GM21390 (cell line): Measurements from ENCODE around the gene UQCRFS1.
"Not testable (repeated sequence)": the region's sequence is repeated elsewhere in the genome, so short reads cannot be mapped to it uniquely, and the experiment has no call there.

Experiments used
- ATAC-seq: cut with Tn5 transposase; IDR thresholded peaks from one replicate; pipeline ENCODE4 v1.9.1; 2021; ENCODE audit not compliant: unreplicated experiment

UQCRFS1 gene

GRCh38 chr19:29215322-29215845 is 2.4 kb upstream of the UQCRFS1 start:
- ATAC-seq, result no peak

DNA sequence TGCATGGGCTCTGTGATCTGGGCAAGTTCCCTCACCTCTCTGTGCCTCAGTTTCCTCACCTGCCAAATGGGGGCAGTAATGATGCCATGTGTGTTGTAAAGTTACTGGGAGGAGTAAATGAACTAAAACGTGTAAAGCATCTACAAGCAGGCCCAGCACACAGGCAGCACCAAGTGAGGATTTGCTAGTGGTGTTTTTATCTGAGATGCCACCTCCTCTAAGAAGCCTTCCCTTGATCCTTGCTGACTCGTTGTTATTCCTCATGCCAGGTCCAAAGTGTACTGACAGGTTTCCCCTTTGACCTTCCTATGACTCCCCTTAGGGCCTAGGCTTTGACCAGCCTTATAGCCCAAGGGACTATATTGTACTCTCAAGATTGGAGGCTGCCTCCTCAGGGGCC is 1.5 kb upstream of the UQCRFS1 start:
- no peak for ATAC-seq

GRCh38 chr19:29212356-29212647 is 649 bp downstream of the UQCRFS1 start:
- ATAC-seq, result no peak

DNA sequence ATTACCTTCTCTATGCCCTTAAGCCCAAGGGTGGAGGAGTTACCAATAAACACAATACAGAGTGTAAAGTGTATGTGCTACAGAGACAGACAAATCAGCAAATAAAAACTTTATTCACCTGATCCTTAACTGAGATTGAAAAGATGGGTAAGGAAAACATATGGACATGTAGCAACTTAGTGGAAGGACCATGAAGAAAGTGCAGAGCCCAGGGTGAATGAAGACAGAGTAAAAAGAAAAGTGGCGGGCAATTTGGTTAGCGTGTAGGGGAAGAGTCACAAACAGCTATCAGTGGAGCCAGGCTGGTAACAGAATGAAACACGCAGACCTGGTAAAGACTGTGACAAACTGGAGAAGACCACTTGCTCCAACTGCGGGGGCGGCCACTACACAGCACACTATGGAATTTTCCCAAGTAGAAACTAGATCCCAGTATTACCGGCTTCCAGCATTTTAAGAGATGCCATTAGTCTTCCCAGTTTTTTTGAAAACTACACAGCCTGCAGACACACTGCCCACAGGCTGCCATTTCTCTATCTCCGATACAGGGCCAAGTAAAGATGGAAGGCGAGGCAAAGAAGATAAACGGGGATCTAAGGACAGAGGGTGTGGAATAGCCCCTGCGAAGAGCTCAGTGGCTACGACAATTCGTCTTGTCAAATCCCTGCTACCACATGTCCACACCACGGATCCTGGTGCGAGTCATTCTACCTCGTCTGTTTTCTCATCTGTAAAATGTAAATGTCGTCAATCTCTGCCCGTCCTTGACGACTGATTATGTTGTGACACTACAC is 1.2 kb downstream of the UQCRFS1 start:
- no peak for ATAC-seq

DNA sequence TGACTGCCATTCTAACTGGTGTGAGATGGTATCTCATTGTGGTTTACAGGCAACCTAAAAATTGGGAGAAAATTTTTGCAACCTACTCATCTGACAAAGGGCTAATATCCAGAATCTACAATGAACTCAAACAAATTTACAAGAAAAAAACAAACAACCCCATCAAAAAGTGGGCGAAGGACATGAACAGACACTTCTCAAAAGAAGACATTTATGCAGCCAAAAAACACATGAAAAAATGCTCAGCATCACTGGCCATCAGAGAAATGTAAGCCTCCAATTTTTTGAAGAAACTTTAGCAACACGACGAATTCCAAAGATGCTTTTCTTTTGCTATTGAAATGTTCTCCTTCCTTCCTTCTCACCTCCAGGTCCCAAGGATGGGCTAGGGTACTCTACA is 1.9 kb downstream of the UQCRFS1 start:
- ATAC-seq, result not testable (repeated sequence)

- ATAC-seq, result not testable (repeated sequence)
Measured at GRCh38 chr19:29210502-29210901, 2.4 kb downstream of the UQCRFS1 start.

DNA sequence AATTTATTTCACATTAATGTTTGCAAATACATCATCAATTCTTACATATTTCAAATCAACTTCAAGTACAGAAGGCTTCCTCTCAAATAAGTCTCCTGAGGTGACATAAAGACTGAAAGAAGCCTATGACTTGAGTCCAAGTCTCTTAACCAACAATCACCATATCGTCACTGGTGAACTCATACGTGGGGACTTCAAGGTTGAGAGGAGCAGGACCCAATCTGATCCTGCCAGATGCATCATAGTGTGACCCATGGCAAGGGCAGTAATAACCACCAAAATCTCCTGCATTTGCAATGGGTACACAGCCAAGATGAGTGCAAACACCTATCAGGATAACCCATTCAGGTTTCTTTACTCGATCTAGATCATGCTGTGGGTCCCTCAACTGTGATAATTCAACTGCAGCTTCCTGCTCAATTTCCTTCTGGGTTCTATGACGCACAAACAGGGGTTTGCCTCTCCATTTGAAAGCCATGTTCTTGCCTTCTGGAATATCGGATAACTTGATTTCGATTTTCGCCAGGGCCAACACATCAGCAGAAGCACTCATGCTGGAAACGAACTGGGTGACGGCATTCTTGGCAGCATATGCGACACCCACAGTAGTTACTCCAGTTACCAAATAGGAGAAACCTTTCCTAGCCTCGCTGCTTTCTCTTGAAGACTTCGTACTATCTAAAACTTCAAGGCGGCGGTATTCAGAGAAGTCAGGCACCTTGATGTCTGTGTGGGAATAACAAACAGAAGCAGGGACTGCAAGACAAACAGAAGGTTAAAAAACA is 5.4 kb downstream of the UQCRFS1 start:
- not testable (repeated sequence) for ATAC-seq

- no peak for ATAC-seq
Measured at GRCh38 chr19:29206453-29206852, 6.5 kb downstream of the UQCRFS1 start.

- ATAC-seq, result no peak
Measured at GRCh38 chr19:29202281-29202680, 10.7 kb downstream of the UQCRFS1 start.

DNA sequence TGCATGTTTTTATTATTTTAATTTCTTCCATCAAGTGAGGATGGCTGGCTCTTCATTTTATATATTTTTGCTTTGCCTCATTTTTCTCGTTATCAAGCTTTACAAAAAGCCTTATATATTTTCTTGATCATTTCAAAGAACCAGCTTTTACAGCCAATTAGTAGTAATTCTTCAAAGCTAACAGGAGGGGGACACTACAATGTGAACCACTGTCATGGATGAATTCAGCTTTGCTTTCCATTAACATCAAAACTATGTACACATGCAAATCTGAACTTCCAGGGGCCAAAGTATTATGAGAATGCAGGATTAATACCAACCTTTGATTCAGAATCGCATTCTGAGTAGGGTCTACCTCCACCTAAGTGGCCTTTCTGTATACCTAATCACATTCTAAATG is 11.1 kb downstream of the UQCRFS1 start:
- ATAC-seq, result no peak

- ATAC-seq, result no peak
Measured at GRCh38 chr19:29194658-29195057, 18.3 kb downstream of the UQCRFS1 start.

- ATAC-seq, result no peak
Measured at GRCh38 chr19:29193155-29193554, 19.8 kb downstream of the UQCRFS1 start.

GRCh38 chr19:29191005-29191404 is 21.9 kb downstream of the UQCRFS1 start:
- ATAC-seq, result no peak

DNA sequence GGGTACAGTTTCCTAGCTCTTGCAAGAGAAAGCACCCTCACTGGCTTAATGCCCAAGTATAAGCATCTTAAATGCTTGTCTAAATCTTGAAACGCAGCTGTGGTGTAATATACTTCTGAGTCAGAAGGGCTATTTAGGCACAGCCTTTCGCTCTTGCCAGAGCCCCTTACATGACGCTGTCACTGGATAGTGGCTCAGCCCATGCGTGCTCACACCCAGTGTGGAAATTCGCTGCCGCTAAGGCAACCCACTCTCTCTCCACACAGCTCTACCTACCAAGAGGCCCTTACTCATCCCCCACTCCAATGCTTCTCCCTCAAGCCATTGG is 24.0 kb downstream of the UQCRFS1 start:
- no peak for ATAC-seq

DNA sequence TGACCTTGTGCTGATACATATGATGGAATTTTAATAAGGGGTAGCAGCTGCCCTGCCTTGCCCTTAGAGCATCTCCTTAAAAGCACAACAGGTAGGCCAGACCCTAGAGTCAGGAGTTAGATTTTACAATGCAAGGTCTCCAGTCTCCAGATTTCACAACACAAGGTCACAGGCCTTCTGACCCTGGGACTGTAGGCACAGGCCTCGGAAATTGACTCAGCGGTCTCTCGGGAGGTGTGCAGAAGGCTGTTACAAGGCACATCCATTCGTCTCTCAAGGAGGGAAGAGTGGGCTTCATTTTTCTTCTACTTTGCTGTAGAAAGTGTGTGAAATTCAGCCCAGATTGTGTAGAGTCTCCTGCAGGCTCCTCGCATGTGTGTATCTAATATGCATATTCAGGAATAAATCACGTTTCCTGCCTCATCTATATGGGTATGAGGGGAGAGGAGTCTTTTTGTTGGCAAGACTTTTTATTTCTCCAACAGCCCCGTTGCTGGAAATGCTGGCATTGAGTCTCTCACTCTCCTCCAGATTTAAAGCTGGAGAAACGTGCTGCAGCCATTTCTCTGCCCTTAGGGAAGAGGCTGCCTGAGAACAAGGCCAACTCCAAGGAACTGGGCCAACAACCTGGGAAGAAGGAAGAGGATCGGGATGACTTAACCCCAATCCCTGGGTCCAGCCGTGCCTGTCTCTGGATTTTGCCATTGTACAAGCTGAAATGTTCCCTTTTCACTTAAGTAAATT is 24.5 kb downstream of the UQCRFS1 start:
- ATAC-seq, result no peak

DNA sequence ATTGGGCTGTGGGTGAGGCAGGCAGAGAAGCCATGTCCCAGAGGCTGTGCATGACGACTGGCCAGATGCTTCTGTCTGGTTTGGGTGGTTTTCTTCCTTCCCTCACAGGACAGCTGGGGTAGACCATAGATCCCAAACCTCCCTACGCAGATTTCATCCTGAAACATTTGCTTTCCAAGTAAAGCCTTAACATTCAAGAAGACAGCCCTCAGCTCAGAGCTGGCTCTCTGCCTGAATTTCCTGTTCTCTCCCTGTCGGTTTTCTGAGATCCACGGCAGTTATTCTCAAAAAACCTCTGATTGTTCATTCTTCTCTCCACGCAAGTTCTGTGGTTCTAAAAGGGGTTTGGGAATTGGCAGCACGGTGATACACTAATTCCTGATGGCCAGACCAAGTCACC is 25.3 kb downstream of the UQCRFS1 start:
- ATAC-seq, result no peak

GRCh38 chr19:29185427-29185826 is 27.5 kb downstream of the UQCRFS1 start:
- ATAC-seq, result no peak

DNA sequence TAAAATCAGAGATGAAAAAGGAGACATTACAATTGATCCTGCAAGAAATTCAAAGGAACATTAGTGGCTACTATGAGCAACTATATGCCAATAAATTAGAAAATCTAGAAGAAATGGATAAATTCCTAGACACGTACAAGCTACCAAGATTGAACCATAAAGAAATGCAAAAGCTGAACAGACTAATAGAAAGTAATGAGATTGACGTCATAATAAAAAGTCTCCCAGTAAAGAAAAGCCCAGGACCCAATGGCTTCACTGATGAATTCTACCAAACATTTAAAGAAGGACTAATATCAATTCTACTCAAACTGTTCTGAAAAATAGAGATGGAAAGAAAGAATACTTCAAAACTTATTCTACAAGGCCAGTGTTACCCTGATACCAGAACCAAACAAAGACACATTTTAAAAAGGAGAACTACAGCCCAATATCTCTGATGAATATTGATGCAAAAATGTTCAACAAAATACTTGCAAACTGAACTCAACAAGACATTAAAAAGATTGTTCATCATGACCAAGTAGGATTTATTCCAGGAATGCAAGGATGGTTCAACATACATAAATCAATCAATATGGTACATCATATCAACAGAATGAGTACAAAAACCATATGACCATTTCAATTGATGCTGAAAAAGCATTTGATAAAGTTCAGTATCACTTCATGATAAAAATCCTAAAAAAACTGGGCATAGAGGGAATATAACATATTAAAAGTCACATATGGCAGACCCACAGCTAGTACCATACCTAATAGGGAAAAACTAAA is 35.8 kb downstream of the UQCRFS1 start:
- no peak for ATAC-seq

GRCh38 chr19:29173896-29174295 is 39.1 kb downstream of the UQCRFS1 start:
- no peak for ATAC-seq

DNA sequence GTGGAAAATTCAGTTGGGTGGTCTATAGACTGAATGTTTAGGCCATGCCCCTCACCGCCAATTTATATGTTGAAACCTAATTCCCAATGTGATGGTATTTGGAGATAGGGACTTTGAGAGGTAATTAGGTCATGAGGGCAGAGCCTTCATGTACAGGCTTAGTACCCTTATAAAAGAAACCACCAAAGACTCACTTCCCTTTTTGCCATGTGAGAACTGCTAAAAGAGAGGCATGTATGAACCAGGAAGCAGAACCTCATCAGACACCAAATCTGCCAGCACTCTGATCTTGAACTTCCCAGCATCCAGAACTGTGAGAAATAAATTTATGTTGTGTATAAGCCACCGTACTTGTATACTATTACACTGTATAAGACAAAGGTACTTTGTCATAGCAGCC is 40.6 kb downstream of the UQCRFS1 start:
- ATAC-seq, result no peak

- ATAC-seq, result no peak
Measured at GRCh38 chr19:29171525-29171924, 41.4 kb downstream of the UQCRFS1 start.
